ENCODE measurements around the gene DNAI2.
"Not testable (repeated sequence)": the region's sequence is repeated elsewhere in the genome, so short reads cannot be mapped to it uniquely, and the experiment has no call there.

Gene DNAI2

GRCh38 chr17:74245871-74246270, 28.2 kb upstream of the DNAI2 start:
- DNase-seq = no peak

GRCh38 chr17:74249590-74250270, 24.3 kb upstream of the DNAI2 start:
- DNase-seq = no peak

- no peak for DNase-seq
Observed at GRCh38 chr17:74250324-74250995, 23.6 kb upstream of the DNAI2 start.

- no peak for DNase-seq
Observed at GRCh38 chr17:74251051-74251450, 23.0 kb upstream of the DNAI2 start.

- no peak for DNase-seq
Observed at GRCh38 chr17:74251569-74251968, 22.5 kb upstream of the DNAI2 start.

GRCh38 chr17:74252211-74252610, 21.8 kb upstream of the DNAI2 start:
- no peak for DNase-seq

- DNase-seq = no peak
Observed at GRCh38 chr17:74253036-74253435, 21.0 kb upstream of the DNAI2 start.

- DNase-seq = no peak
Observed at GRCh38 chr17:74257311-74257710, 16.7 kb upstream of the DNAI2 start.

- no peak for DNase-seq
Observed at GRCh38 chr17:74259667-74260524, 14.1 kb upstream of the DNAI2 start.

- DNase-seq = no peak
Observed at GRCh38 chr17:74260525-74260850, 13.5 kb upstream of the DNAI2 start.

- no peak for DNase-seq
Observed at GRCh38 chr17:74262601-74263000, 11.4 kb upstream of the DNAI2 start.

- DNase-seq = not testable (repeated sequence)
Observed at GRCh38 chr17:74267054-74267453, 7.0 kb upstream of the DNAI2 start.

- no peak for DNase-seq
Observed at GRCh38 chr17:74267579-74267978, 6.5 kb upstream of the DNAI2 start.

- no peak for DNase-seq
Observed at GRCh38 chr17:74267987-74268499, 6.0 kb upstream of the DNAI2 start.

- no peak for DNase-seq
Observed at GRCh38 chr17:74268558-74268957, 5.5 kb upstream of the DNAI2 start.

- DNase-seq = no peak
Observed at GRCh38 chr17:74270333-74270732, 3.7 kb upstream of the DNAI2 start.

GRCh38 chr17:74271281-74271680, 2.8 kb upstream of the DNAI2 start:
- DNase-seq = no peak

- DNase-seq = no peak
Observed at GRCh38 chr17:74271901-74272561, 2.0 kb upstream of the DNAI2 start.

- DNase-seq = no peak
Observed at GRCh38 chr17:74272731-74273201, 1.3 kb upstream of the DNAI2 start.

GRCh38 chr17:74274709-74275340, 791 bp downstream of the DNAI2 start:
- DNase-seq = no peak

GRCh38 chr17:74276051-74276476, 2.0 kb downstream of the DNAI2 start:
- DNase-seq = no peak

GRCh38 chr17:74276541-74277009, 2.5 kb downstream of the DNAI2 start:
- no peak for DNase-seq
